Calu3 (cell line): ENCODE measurements around the gene SLC48A1. TPM values are rescaled to one million over a fixed set of nuclear protein-coding genes. Genes with fewer than 3 reads are reported as not detected.

Source experiments
- Bru-seq: library from RNA; stranded (reverse); fragments of 400-500 nt; gene quantifications from one replicate; lab custom pipeline; 2021; lab: Mats Ljungman, UMichigan
- BruChase-seq, 2 experiments: library from RNA; stranded (reverse); fragments of 400-500 nt; gene quantifications; one replicate each; lab custom pipeline; 2021; lab: Mats Ljungman, UMichigan
- BruUV-seq: library from RNA; stranded (reverse); fragments of 400-500 nt; replicated peaks from 2 replicates; lab custom pipeline; 2021; lab: Mats Ljungman, UMichigan
- CTCF ChIA-PET: fragments of 300-600 bp; sonication (Branson Sonifier 250); formaldehyde crosslinking; loops from one replicate; lab custom pipeline; 2022; ENCODE audit warnings: antibody characterized with exemption; lab: Charles Lee
- DNase-seq: peaks from one replicate; pipeline ENCODE4 v3.0.0; 2022
- H3K27ac Mint-ChIP-seq: one replicate; pipeline ENCODE4 v1.8.0; 2022; ENCODE audit warnings: mixed read lengths; ENCODE audit not compliant: unreplicated experiment
- H3K27me3 Mint-ChIP-seq: one replicate; pipeline ENCODE4 v1.8.0; 2022; ENCODE audit warnings: mixed read lengths; ENCODE audit not compliant: unreplicated experiment
- H3K36me3 Mint-ChIP-seq: one replicate; pipeline ENCODE4 v1.8.0; 2022; ENCODE audit warnings: mild to moderate bottlenecking, moderate library complexity, mixed read lengths; ENCODE audit not compliant: insufficient read depth, unreplicated experiment
- H3K4me1 Mint-ChIP-seq: one replicate; pipeline ENCODE4 v1.8.0; 2022; ENCODE audit warnings: mild to moderate bottlenecking, low read depth, mixed read lengths; ENCODE audit not compliant: unreplicated experiment
- H3K4me3 Mint-ChIP-seq: one replicate; pipeline ENCODE4 v1.8.0; 2022; ENCODE audit warnings: mild to moderate bottlenecking, low read depth, moderate library complexity, mixed read lengths; ENCODE audit not compliant: unreplicated experiment
- H3K9me3 Mint-ChIP-seq: one replicate; pipeline ENCODE4 v1.8.0; 2022; ENCODE audit warnings: low read depth, mixed read lengths; ENCODE audit not compliant: unreplicated experiment
- CTCF ChIP-seq: fragments of 200-600 bp; IDR thresholded peaks from one replicate; pipeline ENCODE4 v1.8.0; 2022; ENCODE audit warnings: antibody characterized with exemption; ENCODE audit not compliant: unreplicated experiment
- intact Hi-C: fragments of 100-400 bp; cut with micrococcal nuclease; formaldehyde crosslinking; loops from one replicate; pipeline ENCODE4 v1.10.0; 2022; ENCODE audit not compliant: unreplicated experiment
- long read RNA-seq: library from polyadenylated mRNA; stranded (forward); transcript quantifications from one replicate; pipeline ENCODE4 v2.0.0, GENCODE V29; 2022
- total RNA-seq: library from RNA; stranded (reverse); gene quantifications from 2 replicates; pipeline ENCODE4 v1.2.3, GENCODE V29; 2022

The SLC48A1 gene
- total RNA-seq (17.0 and 17.2 TPM in 2 replicates), Bru-seq, nascent RNA (percentile 50 among the genes with signal in this experiment), BruChase-seq, experiment 1, labeled RNA remaining after a 6-hour chase (percentile 52 among the genes with signal in this experiment), BruChase-seq, experiment 2, labeled RNA remaining after a 2-hour chase (percentile 45 among the genes with signal in this experiment)
- long read RNA-seq, transcript SLC48A1-201 (3 exons, 3,010 nt) = major isoform, 9 of 18 reads
- long read RNA-seq, partial matches to known transcripts = 0 of 18 reads
- long read RNA-seq, other reads (novel, unspliced or antisense) = 9 of 18 reads

- peak; percentile 81 for DNase-seq
- intact Hi-C loops = no loop called here
- CTCF ChIA-PET = interaction anchor here (0.9 to 1.1 kb wide), 4 partner anchors 16 to 65 kb away, joined by 3 to 4 read pairs (median 4); no protein-coding TSS in a partner anchor
- Mint-ChIP-seq H3K27ac (peak within 1 kb of the TSS; percentile 37), H3K27me3 (no peaks in the 10 kb centered on the region), H3K4me1 (peaks cover 9% of the 10 kb centered on the region), H3K36me3 (peaks cover 23% of the 10 kb centered on the region), H3K9me3 (no peaks in the 10 kb centered on the region), H3K4me3 (peak within 1 kb of the TSS; percentile 86)
- no TSS peak for BruUV-seq
- TF ChIP-seq CTCF = peak; percentile 9
Observed at GRCh38 chr12:47773062-47773857, at the start of gene SLC48A1. Gene SLC48A1 (plus strand): TSS chr12:47773238. CDS start chr12:47773305, 67 bp downstream.

- peaks cover 13% of the 10 kb centered on the region for H3K27me3 Mint-ChIP-seq
- no peaks in the 10 kb centered on the region for H3K36me3 Mint-ChIP-seq
- no TSS peak for BruUV-seq
- H3K27ac Mint-ChIP-seq = no peak within 1 kb of the TSS
- H3K9me3 Mint-ChIP-seq = no peaks in the 10 kb centered on the region
- CTCF ChIA-PET = no interaction called here
- H3K4me3 Mint-ChIP-seq = no peak within 1 kb of the TSS
- DNase-seq = no peak
- intact Hi-C loops = no loop called here
- TF ChIP-seq CTCF = no peak
- peaks cover 13% of the 10 kb centered on the region for H3K4me1 Mint-ChIP-seq
Observed at GRCh38 chr12:47725091-47725772, 47.8 kb upstream of the SLC48A1 start, which contains the start of gene ENDOU. Gene ENDOU (minus strand): TSS chr12:47725490. CDS start chr12:47725413, 77 bp downstream.

- H3K4me1 Mint-ChIP-seq = peaks cover 13% of the 10 kb centered on the region
- no peaks in the 10 kb centered on the region for H3K36me3 Mint-ChIP-seq
- no peak for DNase-seq
- H3K9me3 Mint-ChIP-seq = no peaks in the 10 kb centered on the region
- H3K27me3 Mint-ChIP-seq = peaks cover 13% of the 10 kb centered on the region
- H3K27ac Mint-ChIP-seq = no peak overlapping the region
- CTCF ChIA-PET = interaction anchor here (0.8 kb wide), 1 partner anchor 20 kb away, joined by 3 read pairs; the partner anchor contains the start of gene RPAP3
- intact Hi-C loops = no loop called here
- TF ChIP-seq CTCF = no peak
- no TSS peak for BruUV-seq
- no peak overlapping the region for H3K4me3 Mint-ChIP-seq
Observed at GRCh38 chr12:47725893-47726292, 47.1 kb upstream of the SLC48A1 start.

GRCh38 chr12:47729233-47729632 is 43.8 kb upstream of the SLC48A1 start:
- no peak for TF ChIP-seq CTCF
- H3K36me3 Mint-ChIP-seq = no peaks in the 10 kb centered on the region
- peaks cover 13% of the 10 kb centered on the region for H3K27me3 Mint-ChIP-seq
- no peak for DNase-seq
- H3K9me3 Mint-ChIP-seq = no peaks in the 10 kb centered on the region
- intact Hi-C loops = no loop called here
- CTCF ChIA-PET = no interaction called here
- no peak overlapping the region for H3K27ac Mint-ChIP-seq
- no TSS peak for BruUV-seq
- H3K4me1 Mint-ChIP-seq = no peaks in the 10 kb centered on the region
- H3K4me3 Mint-ChIP-seq = no peak overlapping the region
